ENCODE measurements around the gene NTM. TPM values are rescaled to one million over a fixed set of nuclear protein-coding genes. Genes with fewer than 3 reads are reported as not detected.
"Not testable (repeated sequence)": the region's sequence is repeated elsewhere in the genome, so short reads cannot be mapped to it uniquely, and the experiment has no call there.

The NTM gene
- total and polyA plus RNA-seq, 2 of the 8 experiments (the other 6 are each of a cell fraction or from before 2014, with no cell fraction given): 13.4 to 20.0 TPM

DNA sequence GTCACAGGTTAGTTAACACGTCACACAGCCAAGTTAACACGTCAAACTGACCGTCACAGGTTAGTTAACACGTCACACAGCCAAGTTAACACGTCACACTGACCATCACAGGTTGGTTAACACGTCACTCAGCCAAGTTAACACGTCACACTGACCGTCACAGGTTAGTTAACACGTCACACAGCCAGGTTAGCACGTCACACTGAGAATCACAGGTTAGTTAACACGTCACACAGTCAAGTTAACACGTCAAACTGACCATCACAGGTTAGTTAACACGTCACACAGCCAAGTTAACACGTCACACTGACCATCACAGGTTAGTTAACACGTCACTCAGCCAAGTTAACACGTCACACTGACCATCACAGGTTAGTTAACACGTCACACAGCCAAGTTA is 700.5 kb downstream of the NTM start:
- H3K18ac ChIP-seq (ENCODE audit: extremely low read depth, low read length); H2BK5ac ChIP-seq (ENCODE audit: low read depth, low read length); H3K27ac ChIP-seq (ENCODE audit: low read depth, low read length); H3K9me3 ChIP-seq (ENCODE audit: insufficient read depth in 2 of 2, low read depth in 1 of 2, low read length in 1 of 2); H2BK12ac ChIP-seq (ENCODE audit: low read depth, low read length); H4K20me1 ChIP-seq (replicated peaks in 1 of 2; ENCODE audit: control insufficient read depth in 1 of 2, insufficient read depth in 2 of 2, low read length in 2 of 2); H3K4me3 ChIP-seq (ENCODE audit: extremely low read depth in 1 of 4, insufficient read depth in 2 of 4, low read depth in 3 of 4, low read length in 4 of 4); H2BK20ac ChIP-seq (ENCODE audit: low read length); H3K4me1 ChIP-seq (replicated peaks in 1 of 4; ENCODE audit: control insufficient read depth in 3 of 4, insufficient read depth in 4 of 4, low read length in 3 of 4); H3K27me3 ChIP-seq (replicated peaks in 1 of 4; ENCODE audit: control insufficient read depth in 3 of 4, extremely low read depth in 1 of 4, insufficient read depth in 3 of 4, low read length in 3 of 4); H3K14ac ChIP-seq (ENCODE audit: insufficient read length); CTCF ChIA-PET (ENCODE audit: partially characterized antibody); H3K23ac ChIP-seq (ENCODE audit: insufficient read length); H3K79me2 ChIP-seq (ENCODE audit: control insufficient read depth in 1 of 2, insufficient read depth in 2 of 2, low read length in 2 of 2); H3K4me2 ChIP-seq (ENCODE audit: insufficient read depth in 1 of 2, low read depth in 2 of 2, low read length in 2 of 2); H4K91ac ChIP-seq (replicated peaks; ENCODE audit: insufficient read length, low read length); H2BK15ac ChIP-seq (ENCODE audit: low read length); H3K23me2 ChIP-seq (ENCODE audit: low read depth, low read length); H3K36me3 ChIP-seq (ENCODE audit: control insufficient read depth in 2 of 4, insufficient read depth in 4 of 4, low read length in 3 of 4); H3K4ac ChIP-seq (replicated peaks; ENCODE audit: insufficient read length, low read depth, low read length); H2AFZ ChIP-seq (ENCODE audit: low read length); H2BK120ac ChIP-seq (replicated peaks; ENCODE audit: low read depth, low read length); H4K8ac ChIP-seq (ENCODE audit: extremely low read depth, insufficient read depth, low read length); FAIRE-seq; H4K5ac ChIP-seq (ENCODE audit: insufficient read length, low read depth, low read length); DNase-seq (ENCODE audit: low read depth in 1 of 2, low spot score in 2 of 2); H3K9ac ChIP-seq (replicated peaks in 1 of 4; ENCODE audit: extremely low read depth in 1 of 4, low read depth in 3 of 4, low read length in 3 of 4); H3K79me1 ChIP-seq (ENCODE audit: low read depth, low read length); H3K56ac ChIP-seq (replicated peaks; ENCODE audit: insufficient read length, low read depth, low read length): not testable (repeated sequence)
- POLR2A ChIA-PET (ENCODE audit: partially characterized antibody): interaction anchor here (0.6 kb wide), 1 partner anchor 1169 kb away, joined by 4 read pairs; no protein-coding TSS in a partner anchor
- 91% methylated on average over 15 of the region's 17 CpGs; no CpG with 5 or more reads in 1 of the 2 experiments for WGBS, 2 experiments (ENCODE audit: extremely low coverage in 1 of 2, insufficient coverage in 1 of 2, insufficient read length in 1 of 2, insufficient replicate concordance in 2 of 2, low coverage in 1 of 2, low lambda C conversion rate in 2 of 2, missing lambda C conversion rate in 1 of 2)
- H2AK5ac ChIP-seq (ENCODE audit: low read depth, low read length): peak overlapping the region; percentile 66; the same call in 1 of the 2 replicates
